Mesenchymal stem cell (in vitro differentiated cells and primary cell): ENCODE measurements around the gene ATG10.
"Not testable (repeated sequence)": the region's sequence is repeated elsewhere in the genome, so short reads cannot be mapped to it uniquely, and the experiment has no call there.

ENCODE experiments used
- DNase-seq: peaks from one replicate; pipeline ENCODE4 v3.0.0-alpha.2; 2013
- H2AFZ ChIP-seq: one replicate; pipeline ENCODE4 v1.6.1; 2013; ENCODE audit warnings: low read depth, mild to moderate bottlenecking, control low read depth, inconsistent platforms, low read length, moderate library complexity
- H2AK5ac ChIP-seq: 2 replicates; pipeline ENCODE4 v1.6.1; 2013; ENCODE audit warnings: low read length, moderate library complexity, mild to moderate bottlenecking, inconsistent platforms; ENCODE audit not compliant: severe bottlenecking
- H2BK120ac ChIP-seq: one replicate; pipeline ENCODE4 v1.6.1; 2013; ENCODE audit warnings: low read depth, mild to moderate bottlenecking, inconsistent platforms, low read length, moderate library complexity
- H2BK12ac ChIP-seq, 2 experiments: one replicate each; pipeline ENCODE4 v1.6.1; 2013; ENCODE audit warnings: inconsistent platforms in 2 of 2, low read length in 2 of 2, mild to moderate bottlenecking in 2 of 2, moderate library complexity in 2 of 2, control low read depth in 1 of 2
- H2BK15ac ChIP-seq: one replicate; pipeline ENCODE4 v1.6.1; 2013; ENCODE audit warnings: mild to moderate bottlenecking, low read depth, inconsistent platforms; ENCODE audit not compliant: poor library complexity, severe bottlenecking
- H2BK5ac ChIP-seq: 2 replicates; pipeline ENCODE4 v1.6.1; 2013; ENCODE audit warnings: low read depth, mild to moderate bottlenecking, low read length, control low read depth, inconsistent platforms; ENCODE audit not compliant: poor library complexity, severe bottlenecking
- H3K14ac ChIP-seq, 2 experiments: one replicate each; pipeline ENCODE4 v1.6.1; 2013; ENCODE audit warnings: inconsistent platforms in 2 of 2, low read length in 2 of 2, control low read depth in 1 of 2, mild to moderate bottlenecking in 1 of 2, moderate library complexity in 1 of 2
- H3K18ac ChIP-seq, 2 experiments: one replicate each; pipeline ENCODE4 v1.6.1; 2013; ENCODE audit warnings: inconsistent platforms in 2 of 2, low read length in 2 of 2, control low read depth in 1 of 2, low read depth in 1 of 2, mild to moderate bottlenecking in 1 of 2
- H3K23ac ChIP-seq, 2 experiments: one replicate each; pipeline ENCODE4 v1.6.1; 2013; ENCODE audit warnings: inconsistent platforms in 2 of 2, low read length in 2 of 2, mild to moderate bottlenecking in 2 of 2, moderate library complexity in 2 of 2, control low read depth in 1 of 2
- H3K27ac ChIP-seq: 2 replicates; pipeline ENCODE4 v1.5.1; 2013; ENCODE audit warnings: mild to moderate bottlenecking, moderate library complexity, low read length, control low read depth, inconsistent platforms; ENCODE audit not compliant: poor library complexity, severe bottlenecking
- H3K27me3 ChIP-seq, 2 experiments: 2 replicates each; pipeline versions ENCODE4 v1.6.1 to v1.7.0; 2013; ENCODE audit warnings: low read length in 2 of 2, mild to moderate bottlenecking in 2 of 2, moderate library complexity in 2 of 2, control low read depth in 1 of 2, inconsistent platforms in 1 of 2; ENCODE audit not compliant: control insufficient read depth in 1 of 2, insufficient read depth in 1 of 2
- H3K36me3 ChIP-seq, 2 experiments: 2 replicates each; pipeline versions ENCODE4 v1.6.1 to v1.7.0; 2013; ENCODE audit warnings: low read length in 2 of 2, control low read depth in 1 of 2, inconsistent platforms in 1 of 2, low read depth in 1 of 2, mild to moderate bottlenecking in 1 of 2; ENCODE audit not compliant: insufficient read depth in 2 of 2, control insufficient read depth in 1 of 2
- H3K4ac ChIP-seq, 2 experiments: one replicate each; pipeline ENCODE4 v1.6.1; 2013; ENCODE audit warnings: inconsistent platforms in 2 of 2, low read length in 2 of 2, mild to moderate bottlenecking in 2 of 2, moderate library complexity in 2 of 2, control low read depth in 1 of 2, low read depth in 1 of 2
- H3K4me1 ChIP-seq: 2 replicates; pipeline ENCODE4 v1.6.1; 2013; ENCODE audit warnings: low read depth, low read length, control low read depth; ENCODE audit not compliant: control insufficient read depth, insufficient read depth
- H3K4me2 ChIP-seq: 2 replicates; pipeline ENCODE4 v1.6.1; 2013; ENCODE audit warnings: low read length, mild to moderate bottlenecking, inconsistent platforms; ENCODE audit not compliant: poor library complexity, severe bottlenecking
- H3K4me3 ChIP-seq, 2 experiments: 2 replicates each; pipeline versions ENCODE4 v1.5.1 to v1.7.0; 2013; ENCODE audit warnings: low read length in 2 of 2, mild to moderate bottlenecking in 2 of 2, control low read depth in 1 of 2, low read depth in 1 of 2; ENCODE audit not compliant: insufficient read depth in 1 of 2
- H3K79me1 ChIP-seq: replicated peaks from 2 replicates; pipeline ENCODE4 v1.6.1; 2013; ENCODE audit warnings: mild to moderate bottlenecking, control low read depth, low read length, inconsistent platforms; ENCODE audit not compliant: poor library complexity, severe bottlenecking
- H3K9ac ChIP-seq: 2 replicates; pipeline ENCODE4 v1.7.0; 2013; ENCODE audit warnings: mild to moderate bottlenecking, low read length, moderate library complexity
- H3K9me3 ChIP-seq: 2 replicates; pipeline ENCODE4 v1.7.0; 2013; ENCODE audit warnings: mild to moderate bottlenecking, low read length; ENCODE audit not compliant: control insufficient read depth
- H4K8ac ChIP-seq: one replicate; pipeline ENCODE4 v1.6.1; 2013; ENCODE audit warnings: inconsistent platforms, mild to moderate bottlenecking, low read length, moderate library complexity
- H4K91ac ChIP-seq: one replicate; pipeline ENCODE4 v1.6.1; 2013; ENCODE audit warnings: mild to moderate bottlenecking, low read length, inconsistent platforms
- WGBS: methylation state at CpG from one replicate; pipeline ENCODE4 v1.1.7; 2013; ENCODE audit warnings: mixed read lengths; 5-methylcytosine and 5-hydroxymethylcytosine counted together

The ATG10 gene

DNA sequence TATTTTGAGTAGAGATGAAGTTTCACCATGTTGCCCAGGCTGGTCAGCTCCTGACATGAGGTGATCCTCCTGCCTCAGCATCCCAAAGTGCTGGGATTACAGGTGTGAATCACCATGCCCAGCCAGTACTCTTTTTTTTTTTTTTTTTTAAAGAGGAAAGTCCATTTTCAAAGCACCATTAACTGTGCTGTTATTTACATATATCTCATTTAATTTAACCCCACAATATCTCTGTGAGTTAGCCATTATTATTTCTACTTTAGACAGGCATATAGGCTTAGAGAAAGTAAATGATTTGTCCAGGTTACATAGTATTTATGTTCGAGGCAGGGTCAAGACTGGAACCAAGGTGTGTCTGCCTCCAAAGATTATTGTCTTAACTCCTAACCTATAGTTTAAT is 50.7 kb downstream of the ATG10 start:
- H2BK12ac ChIP-seq, result no peak overlapping the region
- H2AFZ ChIP-seq, result no peak overlapping the region
- no peak overlapping the region for H3K4ac ChIP-seq
- H4K8ac ChIP-seq, result no peak overlapping the region
- H3K4me3 ChIP-seq, result no peak overlapping the region
- H3K27me3 ChIP-seq, result no peaks in the 10 kb centered on the region
- no peak overlapping the region for H4K91ac ChIP-seq
- no peak overlapping the region for H3K23ac ChIP-seq
- no peak overlapping the region for H3K4me2 ChIP-seq
- no peak overlapping the region for H2AK5ac ChIP-seq
- WGBS, result no CpG with 5 or more reads among the region's 1 CpG
- H3K4me1 ChIP-seq, result peaks cover 5% of the 10 kb centered on the region
- no peak overlapping the region for H3K14ac ChIP-seq
- no peaks in the 10 kb centered on the region for H3K79me1 ChIP-seq
- H2BK120ac ChIP-seq, result no peak overlapping the region
- no peak overlapping the region for H2BK15ac ChIP-seq
- H3K27ac ChIP-seq, result no peak overlapping the region
- DNase-seq, result no peak
- no peaks in the 10 kb centered on the region for H3K9me3 ChIP-seq
- no peak overlapping the region for H3K18ac ChIP-seq
- no peak overlapping the region for H2BK5ac ChIP-seq
- no peaks in the 10 kb centered on the region for H3K36me3 ChIP-seq
- H3K9ac ChIP-seq, result no peak overlapping the region

- Histone ChIP-seq H4K8ac (no peak overlapping the region), H3K18ac (no peak overlapping the region), H3K14ac (no peak overlapping the region), H2BK15ac (no peak overlapping the region), H3K27me3 (no peaks in the 10 kb centered on the region), H3K23ac (no peak overlapping the region), H3K36me3 (no peaks in the 10 kb centered on the region), H3K9me3 (no peaks in the 10 kb centered on the region), H3K27ac (no peak overlapping the region), H3K4me2 (no peak overlapping the region), H3K79me1 (no peaks in the 10 kb centered on the region), H2BK5ac (no peak overlapping the region), H3K4me3 (no peak overlapping the region), H2BK120ac (no peak overlapping the region), H2AFZ (no peak overlapping the region), H3K9ac (no peak overlapping the region), H2BK12ac (no peak overlapping the region), H2AK5ac (no peak overlapping the region), H3K4me1 (peaks cover 3% of the 10 kb centered on the region), H3K4ac (no peak overlapping the region), H4K91ac (no peak overlapping the region)
- DNase-seq, result peak; percentile 36
- 94% methylated on average over 3 of the region's 3 CpGs for WGBS
These were observed 51.8 kb downstream of the ATG10 start for GRCh38 chr5:82023644-82024043.

GRCh38 chr5:82031220-82032119 is 59.6 kb downstream of the ATG10 start:
- no peak overlapping the region for H3K18ac ChIP-seq
- no peak overlapping the region for H3K14ac ChIP-seq
- no peak overlapping the region for H2BK12ac ChIP-seq
- no peak overlapping the region for H4K8ac ChIP-seq
- H2BK5ac ChIP-seq, result no peak overlapping the region
- H3K23ac ChIP-seq, result no peak overlapping the region
- no peaks in the 10 kb centered on the region for H3K9me3 ChIP-seq
- H3K9ac ChIP-seq, result no peak overlapping the region
- DNase-seq, result no peak
- H3K79me1 ChIP-seq, result no peaks in the 10 kb centered on the region
- H3K27me3 ChIP-seq, result no peaks in the 10 kb centered on the region
- H3K27ac ChIP-seq, result no peak overlapping the region
- H2AK5ac ChIP-seq, result no peak overlapping the region
- no peaks in the 10 kb centered on the region for H3K36me3 ChIP-seq
- H3K4me1 ChIP-seq, result peaks cover 2% of the 10 kb centered on the region
- H2BK120ac ChIP-seq, result no peak overlapping the region
- H3K4me3 ChIP-seq, result no peak overlapping the region
- no peak overlapping the region for H3K4me2 ChIP-seq
- H3K4ac ChIP-seq, result no peak overlapping the region
- H4K91ac ChIP-seq, result no peak overlapping the region
- H2BK15ac ChIP-seq, result no peak overlapping the region
- H2AFZ ChIP-seq, result no peak overlapping the region
- WGBS, result 80% methylated on average over 4 of the region's 4 CpGs

GRCh38 chr5:82042894-82043293 is 71.1 kb downstream of the ATG10 start:
- not testable (repeated sequence) for H3K9ac ChIP-seq, H4K91ac ChIP-seq, H3K4me1 ChIP-seq, H3K79me1 ChIP-seq, H3K27ac ChIP-seq, H2BK15ac ChIP-seq, H3K14ac ChIP-seq, H2AFZ ChIP-seq, H2BK120ac ChIP-seq, H3K9me3 ChIP-seq, H3K18ac ChIP-seq, H3K36me3 ChIP-seq, H4K8ac ChIP-seq, H3K4me2 ChIP-seq, H3K4me3 ChIP-seq, H2BK5ac ChIP-seq, H3K4ac ChIP-seq, H2AK5ac ChIP-seq, H2BK12ac ChIP-seq, H3K23ac ChIP-seq, H3K27me3 ChIP-seq, DNase-seq
- WGBS, result 74% methylated on average over 1 of the region's 1 CpG
